Measurements from ENCODE around the gene ZBTB20.
"Not testable (repeated sequence)": the region's sequence is repeated elsewhere in the genome, so short reads cannot be mapped to it uniquely, and the experiment has no call there.

ZBTB20 gene

GRCh38 chr3:114831861-114832260, 315.2 kb downstream of the ZBTB20 start:
- no peak for DNase-seq (ENCODE audit: low spot score)

DNA sequence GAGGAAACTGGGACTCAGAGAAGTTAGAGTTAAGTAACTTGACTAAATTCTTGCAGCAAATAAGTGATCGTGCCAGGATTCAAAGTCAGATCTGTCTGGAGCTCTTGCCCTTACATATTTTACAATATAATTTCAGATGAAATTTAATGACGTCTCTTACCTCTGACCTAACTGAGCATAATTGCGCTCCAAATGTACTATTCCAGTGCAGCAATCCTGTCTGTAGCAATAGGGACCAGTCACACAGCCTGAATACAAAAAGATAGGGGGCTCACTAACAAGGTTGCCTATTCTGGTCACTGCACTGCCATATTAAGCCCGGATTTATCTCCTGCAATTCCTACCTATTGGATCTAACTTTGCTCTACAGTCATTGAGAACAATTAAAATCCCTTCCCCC, 316.4 kb downstream of the ZBTB20 start:
- no peak for DNase-seq (ENCODE audit: low spot score)

DNA sequence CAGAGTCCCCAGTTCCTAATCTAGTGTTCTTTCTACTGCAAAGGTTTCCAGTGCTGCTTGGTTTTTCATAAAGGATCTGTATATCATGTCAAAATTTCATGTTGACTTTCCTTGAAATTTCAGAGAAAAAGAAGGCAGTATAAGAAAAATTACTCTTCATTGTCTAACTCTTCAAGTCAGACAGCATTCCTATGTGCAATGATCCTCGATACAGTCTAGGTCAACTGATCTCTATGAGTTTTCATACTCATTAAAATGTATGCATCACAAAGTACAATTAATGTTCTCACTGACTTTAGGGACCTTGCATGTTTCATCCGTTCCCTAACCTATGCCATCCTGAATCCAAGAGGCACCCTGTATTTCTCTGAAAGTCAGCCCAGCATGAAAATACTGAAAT, 317.3 kb downstream of the ZBTB20 start:
- DNase-seq (ENCODE audit: low spot score) = no peak

DNA sequence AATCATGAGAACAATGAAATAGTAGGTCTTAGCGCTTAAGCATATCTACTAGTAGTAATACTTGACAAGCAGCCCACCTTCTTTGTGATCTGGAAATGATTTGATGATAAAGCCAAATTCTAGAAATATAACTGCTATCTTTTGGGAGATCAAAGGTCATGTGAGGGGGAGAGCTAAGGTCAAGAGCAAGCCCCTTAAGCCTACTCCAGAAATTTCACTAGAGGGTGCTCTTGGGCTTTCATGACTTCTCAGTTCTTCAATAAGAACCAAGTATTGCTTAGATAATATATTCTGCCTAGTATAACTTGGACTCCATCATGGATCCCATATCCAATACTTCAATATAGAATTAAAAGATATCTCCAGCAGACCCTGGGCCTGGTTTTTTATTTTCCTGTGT, 319.6 kb downstream of the ZBTB20 start:
- peak; percentile 53 for DNase-seq (ENCODE audit: low spot score)

- DNase-seq (ENCODE audit: low spot score) = no peak
These were observed 323.1 kb downstream of the ZBTB20 start for GRCh38 chr3:114824014-114824413.

DNA sequence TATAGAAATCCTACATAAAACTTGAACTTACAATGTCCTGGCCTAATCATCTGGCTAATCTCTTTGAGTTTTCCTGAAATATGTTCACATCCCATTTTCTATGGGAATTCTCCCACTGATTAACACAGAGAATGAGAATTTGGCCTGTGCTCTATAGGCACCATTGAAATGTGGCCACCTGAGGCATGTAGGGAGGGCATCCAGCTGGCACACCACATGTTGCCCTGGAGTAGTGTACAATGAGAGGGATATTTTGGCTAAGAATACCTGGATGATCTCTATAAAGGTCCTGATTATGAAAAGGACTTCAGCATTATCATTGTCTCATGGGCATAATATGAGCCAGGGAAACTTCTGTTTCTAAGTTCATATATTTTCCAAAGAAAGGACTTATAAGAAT, 324.0 kb downstream of the ZBTB20 start:
- no peak for DNase-seq (ENCODE audit: low spot score)

GRCh38 chr3:114816052-114816451, 331.0 kb downstream of the ZBTB20 start:
- DNase-seq (ENCODE audit: low spot score) = no peak

GRCh38 chr3:114812541-114813238, 334.4 kb downstream of the ZBTB20 start:
- not testable (repeated sequence) for DNase-seq (ENCODE audit: low spot score)

- no peak for DNase-seq (ENCODE audit: low spot score)
These were observed 337.2 kb downstream of the ZBTB20 start for GRCh38 chr3:114809668-114810413.

- no peak for DNase-seq (ENCODE audit: low spot score)
These were observed 343.0 kb downstream of the ZBTB20 start for GRCh38 chr3:114804099-114804498.

GRCh38 chr3:114803042-114803695, 343.9 kb downstream of the ZBTB20 start:
- no peak for DNase-seq (ENCODE audit: low spot score)

- no peak for DNase-seq (ENCODE audit: low spot score)
These were observed 346.6 kb downstream of the ZBTB20 start for GRCh38 chr3:114800272-114801031.

- no peak for DNase-seq (ENCODE audit: low spot score)
These were observed 347.3 kb downstream of the ZBTB20 start for GRCh38 chr3:114799816-114800215.

DNA sequence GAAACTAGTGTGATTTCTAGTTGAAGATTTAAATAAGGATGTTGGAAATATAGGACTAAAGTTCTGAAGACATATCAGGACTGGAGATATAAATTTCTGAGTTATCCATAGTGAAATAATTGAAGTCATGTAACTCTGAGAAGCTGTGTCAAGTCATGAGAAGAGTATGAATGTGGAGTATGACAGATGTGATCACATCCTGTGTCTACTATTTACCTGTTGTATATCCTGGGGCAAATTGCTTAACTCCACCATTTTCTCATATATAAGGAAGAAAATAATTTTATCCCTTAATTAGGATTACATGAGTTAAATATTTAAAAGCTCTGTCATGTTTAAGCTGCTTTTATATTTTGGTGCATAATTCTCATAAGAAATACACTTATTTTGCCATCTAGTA, 350.3 kb downstream of the ZBTB20 start:
- no peak for DNase-seq (ENCODE audit: low spot score)

DNA sequence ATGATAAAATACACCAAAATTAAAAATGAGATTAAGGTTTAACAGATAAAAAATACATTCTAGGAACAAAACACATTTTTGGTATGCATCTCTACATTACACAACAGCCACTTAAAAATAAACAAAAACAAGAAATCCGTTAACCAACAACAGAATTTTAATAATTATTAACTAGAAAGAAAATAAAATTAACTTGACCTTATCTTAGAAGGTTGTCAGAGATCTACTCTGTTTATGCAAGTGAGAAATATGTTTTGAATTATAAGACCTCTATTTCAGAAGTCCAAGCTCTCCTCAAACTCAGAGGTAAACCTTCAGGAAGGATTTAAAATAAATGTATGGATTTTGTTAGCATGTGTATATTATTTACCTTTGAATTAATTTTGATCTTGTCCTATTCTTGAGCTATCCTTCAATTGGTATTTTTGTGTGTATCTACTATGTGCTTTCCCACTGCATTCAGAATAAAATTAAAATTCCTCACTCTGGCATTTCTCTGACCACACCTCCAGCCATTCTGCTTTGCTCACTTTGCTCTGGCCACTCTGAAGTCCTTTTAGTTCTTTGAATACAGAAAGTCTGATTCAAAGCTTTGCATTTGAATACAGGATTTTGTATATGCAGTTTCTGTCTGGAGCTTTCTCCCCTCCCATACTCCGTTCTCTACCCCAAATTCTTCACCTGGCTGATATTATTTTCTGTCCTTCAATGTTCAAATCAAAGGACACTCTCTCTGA, 352.0 kb downstream of the ZBTB20 start:
- DNase-seq (ENCODE audit: low spot score) = no peak

GRCh38 chr3:114792159-114792918, 354.7 kb downstream of the ZBTB20 start:
- no peak for DNase-seq (ENCODE audit: low spot score)

DNA sequence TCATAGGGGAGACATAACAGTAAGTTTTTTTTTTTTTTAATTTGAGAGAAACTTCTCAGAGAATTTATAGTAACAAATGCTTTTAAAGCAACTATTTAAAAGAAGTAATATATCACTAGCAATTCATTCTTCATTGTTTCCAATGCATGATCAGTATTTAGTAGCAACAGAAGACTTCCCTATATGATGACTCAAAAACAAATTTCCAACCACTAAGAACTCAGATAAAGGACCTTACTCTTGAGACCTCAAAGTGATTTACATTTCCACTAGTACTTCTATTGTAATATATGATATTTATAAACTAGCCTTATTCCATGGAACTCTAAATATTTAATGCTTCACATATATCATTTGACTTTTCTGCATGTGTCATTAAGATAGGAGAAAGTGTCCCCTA, 356.3 kb downstream of the ZBTB20 start:
- DNase-seq (ENCODE audit: low spot score) = no peak

- no peak for DNase-seq (ENCODE audit: low spot score)
These were observed 357.3 kb downstream of the ZBTB20 start for GRCh38 chr3:114789803-114790202.

DNA sequence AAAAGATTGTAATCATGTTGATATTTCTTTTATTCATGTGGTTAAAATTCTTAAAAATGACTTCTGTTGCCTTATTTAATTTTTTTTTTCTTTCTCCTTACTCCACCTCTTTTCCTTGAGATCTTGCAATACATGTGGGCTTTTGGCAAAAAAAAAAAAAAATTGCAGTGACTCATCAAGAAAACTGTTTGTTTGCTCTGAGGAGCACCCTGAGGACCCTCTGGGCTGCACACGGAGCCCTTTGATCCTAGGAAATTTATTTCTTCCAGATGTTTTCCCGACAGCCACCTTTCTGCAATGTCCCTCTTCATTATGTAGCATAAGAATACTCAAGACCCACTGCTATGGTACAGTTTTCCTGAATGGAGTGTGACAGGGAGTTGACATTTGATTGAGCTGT, 371.7 kb downstream of the ZBTB20 start:
- peak; percentile 16 for DNase-seq (ENCODE audit: low spot score)

GRCh38 chr3:114770874-114771273, 376.2 kb downstream of the ZBTB20 start:
- DNase-seq (ENCODE audit: low spot score) = no peak

GRCh38 chr3:114764056-114764492, 383.0 kb downstream of the ZBTB20 start:
- no peak for DNase-seq (ENCODE audit: low spot score)

Measured in AG08395 (cell line).